ENCODE measurements around the gene LAIR1.

GRCh38 chr19:54352546-54352945, 12.2 kb downstream of the LAIR1 start:
- TF ChIP-seq CTCF (IDR thresholded peaks at IDR 0.05; ENCODE audit: low read length) (no peak), EZH2 (IDR thresholded peaks at IDR 0.05; ENCODE audit: borderline replicate concordance, low read length) (no peak)
